IMR-90 (cell line): ENCODE data around the gene EPHA10. TPM values are rescaled to one million over a fixed set of nuclear protein-coding genes. Genes with fewer than 3 reads are reported as not detected.

Experiments
- ATAC-seq: fragments of 200-7000 bp; cut with Tn5 transposase; 2 replicates; pipeline ENCODE4 v1.9.1; 2020; ENCODE audit warnings: low read depth, mild to moderate bottlenecking, moderate library complexity
- BruUV-seq: library from RNA; stranded (reverse); fragments of 400-500 nt; replicated peaks from 2 replicates; lab custom pipeline; 2021; lab: Mats Ljungman, UMichigan
- CTCF ChIA-PET: fragments of 300-600 bp; formaldehyde crosslinking; extraction: SDS; loops from one replicate; lab custom pipeline; 2021; ENCODE audit warnings: antibody characterized with exemption; lab: Yijun Ruan, JAX
- POLR2A ChIA-PET: fragments of 300-600 bp; sonication (Branson Sonifier 250); formaldehyde crosslinking; loops from one replicate; lab custom pipeline; 2022; ENCODE audit warnings: antibody characterized with exemption; ENCODE audit not compliant: unreplicated experiment; lab: Charles Lee
- DNase-seq: peaks from one replicate; pipeline ENCODE4 v3.0.0; 2013
- H2AFZ ChIP-seq: replicated peaks from 2 replicates; pipeline ENCODE3; 2013; ENCODE audit warnings: low read length, mild to moderate bottlenecking; ENCODE audit not compliant: poor library complexity
- H2AK5ac ChIP-seq: 2 replicates; pipeline ENCODE4 v1.6.1; 2013; ENCODE audit warnings: low read depth, low read length, inconsistent platforms
- H2AK9ac ChIP-seq: replicated peaks from 2 replicates; pipeline ENCODE3; 2013; ENCODE audit warnings: mild to moderate bottlenecking, low read depth, low read length, moderate library complexity; ENCODE audit not compliant: poor library complexity
- H2BK120ac ChIP-seq: 2 replicates; pipeline ENCODE4 v1.6.1; 2013; ENCODE audit warnings: low read depth, low read length, inconsistent platforms
- H2BK15ac ChIP-seq: 3 replicates; pipeline ENCODE4 v1.6.1; 2013; ENCODE audit warnings: low read depth, low read length, inconsistent platforms
- H2BK20ac ChIP-seq: 2 replicates; pipeline ENCODE4 v1.6.1; 2013; ENCODE audit warnings: low read depth, mild to moderate bottlenecking, inconsistent platforms, low read length, moderate library complexity
- H2BK5ac ChIP-seq: 2 replicates; pipeline ENCODE4 v1.6.1; 2013; ENCODE audit warnings: mild to moderate bottlenecking, low read depth, low read length, inconsistent platforms; ENCODE audit not compliant: poor library complexity, severe bottlenecking
- H3K14ac ChIP-seq: replicated peaks from 2 replicates; pipeline ENCODE4 v1.6.1; 2013; ENCODE audit warnings: low read depth, low read length, inconsistent platforms
- H3K18ac ChIP-seq: 2 replicates; pipeline ENCODE4 v1.6.1; 2013; ENCODE audit warnings: low read depth, low read length, control low read depth
- H3K23ac ChIP-seq: 2 replicates; pipeline ENCODE4 v1.6.1; 2013; ENCODE audit warnings: low read depth, low read length, inconsistent platforms
- H3K27ac ChIP-seq: 2 replicates; pipeline ENCODE4 v1.5.1; 2013; ENCODE audit warnings: mild to moderate bottlenecking, control low read depth, low read length; ENCODE audit not compliant: insufficient read depth
- H3K27me3 ChIP-seq: 2 replicates; pipeline ENCODE4 v1.6.1; 2013; ENCODE audit warnings: low read length; ENCODE audit not compliant: control insufficient read depth, insufficient read depth
- H3K36me3 ChIP-seq: 2 replicates; pipeline ENCODE4 v1.6.1; 2013; ENCODE audit warnings: low read length, mixed read lengths; ENCODE audit not compliant: control insufficient read depth, insufficient read depth
- H3K4ac ChIP-seq: 2 replicates; pipeline ENCODE4 v1.6.1; 2013; ENCODE audit warnings: low read depth, low read length, inconsistent platforms
- H3K4me1 ChIP-seq: 2 replicates; pipeline ENCODE4 v1.6.1; 2013; ENCODE audit warnings: low read length, mixed read lengths; ENCODE audit not compliant: control insufficient read depth, insufficient read depth
- H3K4me2 ChIP-seq: 2 replicates; pipeline ENCODE4 v1.6.1; 2013; ENCODE audit warnings: low read depth, mild to moderate bottlenecking, control low read depth, low read length, moderate library complexity
- H3K4me3 ChIP-seq: 2 replicates; pipeline ENCODE4 v1.5.1; 2013; ENCODE audit warnings: low read depth, mild to moderate bottlenecking, control low read depth, low read length, moderate library complexity; ENCODE audit not compliant: insufficient read depth
- H3K56ac ChIP-seq: 2 replicates; pipeline ENCODE4 v1.6.1; 2013; ENCODE audit warnings: low read length, inconsistent platforms; ENCODE audit not compliant: insufficient read depth; ENCODE audit errors: extremely low read depth
- H3K79me1 ChIP-seq, 2 experiments: 2 replicates each; pipeline ENCODE4 v1.6.1; 2013; ENCODE audit warnings: low read length in 2 of 2, inconsistent platforms in 1 of 2, low read depth in 1 of 2
- H3K9ac ChIP-seq: 2 replicates; pipeline ENCODE4 v1.6.1; 2013; ENCODE audit warnings: low read depth, low read length, control low read depth
- H3K9me1 ChIP-seq: 2 replicates; pipeline ENCODE4 v1.6.1; 2013; ENCODE audit warnings: low read length, inconsistent platforms; ENCODE audit not compliant: insufficient read depth
- H3K9me3 ChIP-seq: 2 replicates; pipeline ENCODE4 v1.6.1; 2013; ENCODE audit warnings: low read length; ENCODE audit not compliant: control insufficient read depth, insufficient read depth
- H4K20me1 ChIP-seq: 2 replicates; pipeline ENCODE4 v1.6.1; 2013; ENCODE audit warnings: low read length, inconsistent platforms; ENCODE audit not compliant: insufficient read depth
- H4K5ac ChIP-seq: 2 replicates; pipeline ENCODE4 v1.6.1; 2013; ENCODE audit warnings: mild to moderate bottlenecking, low read depth, low read length, control low read depth
- H4K8ac ChIP-seq, 2 experiments: 2 replicates each; pipeline ENCODE4 v1.6.1; 2013; ENCODE audit warnings: low read depth in 2 of 2, low read length in 2 of 2, control low read depth in 1 of 2, inconsistent platforms in 1 of 2
- H4K91ac ChIP-seq: 2 replicates; pipeline ENCODE4 v1.6.1; 2013; ENCODE audit warnings: low read depth, low read length, inconsistent platforms; ENCODE audit not compliant: insufficient read depth
- CHD1 ChIP-seq: IDR thresholded peaks from 2 replicates; pipeline ENCODE4 v1.6.1; 2012; ENCODE audit warnings: low read depth, low read length, improper control_type of control experiment
- FOS ChIP-seq: fragments of 150-350 bp; IDR thresholded peaks from 2 replicates; pipeline ENCODE4 v1.6.1; 2016; ENCODE audit warnings: low read depth, low read length
- MAZ ChIP-seq: IDR thresholded peaks from 2 replicates; pipeline ENCODE4 v1.6.1; 2012; ENCODE audit warnings: low read depth, mild to moderate bottlenecking, low read length, improper control_type of control experiment, moderate library complexity, borderline replicate concordance
- NFE2L2 ChIP-seq: fragments of 150-350 bp; IDR thresholded peaks from 2 replicates; pipeline ENCODE4 v1.6.1; 2016; ENCODE audit warnings: low read depth, mild to moderate bottlenecking, low read length
- RAD21 ChIP-seq: IDR thresholded peaks from 2 replicates; pipeline ENCODE4 v1.6.1; 2012; ENCODE audit warnings: low read length, improper control_type of control experiment
- RCOR1 ChIP-seq: IDR thresholded peaks from 2 replicates; pipeline ENCODE4 v1.6.1; 2012; ENCODE audit warnings: mild to moderate bottlenecking, low read length, improper control_type of control experiment; ENCODE audit not compliant: insufficient replicate concordance
- WGBS, 2 experiments: methylation state at CpG; one replicate each; pipeline versions ENCODE4 v1.1.5 to v1.1.7; 2013; ENCODE audit warnings: missing lambda C conversion rate in 2 of 2; ENCODE audit not compliant: insufficient read length in 1 of 2; ENCODE audit errors: extremely low coverage in 2 of 2; 5-methylcytosine and 5-hydroxymethylcytosine counted together
- dilution Hi-C: fragments of 300-500 bp; cut with HindIII; formaldehyde crosslinking; loops from one replicate; pipeline ENCODE4 v1.14.3; 2018; ENCODE audit warnings: low sequenced_read_pairs; ENCODE audit not compliant: unreplicated experiment
- in situ Hi-C: fragments of 300-500 bp; cut with MboI; formaldehyde crosslinking; loops from 3 replicates; pipeline ENCODE4 v1.14.3; 2019; ENCODE audit warnings: low sequenced_read_pairs, inconsistent platforms, mixed read lengths
- intact Hi-C: fragments of 100-400 bp; cut with micrococcal nuclease; formaldehyde crosslinking; loops from 2 replicates; pipeline ENCODE4 v1.10.0; 2022
- polyA plus RNA-seq, 3 experiments: library from polyadenylated mRNA; depleted of rRNA; stranded (reverse); fragments of >200 nt; gene quantifications; 2 replicates each; pipeline ENCODE4 v1.2.3, GENCODE V29; 2012; ENCODE audit warnings: low replicate concordance in 1 of 3
- total RNA-seq: library from RNA; depleted of rRNA; stranded (reverse); fragments of >200 nt; gene quantifications from 2 replicates; pipeline ENCODE4 v1.2.3, GENCODE V29; 2012

The EPHA10 gene
- total and polyA plus RNA-seq, 2 of the 4 experiments (the other 2 are of a cell fraction) = not detected

DNA sequence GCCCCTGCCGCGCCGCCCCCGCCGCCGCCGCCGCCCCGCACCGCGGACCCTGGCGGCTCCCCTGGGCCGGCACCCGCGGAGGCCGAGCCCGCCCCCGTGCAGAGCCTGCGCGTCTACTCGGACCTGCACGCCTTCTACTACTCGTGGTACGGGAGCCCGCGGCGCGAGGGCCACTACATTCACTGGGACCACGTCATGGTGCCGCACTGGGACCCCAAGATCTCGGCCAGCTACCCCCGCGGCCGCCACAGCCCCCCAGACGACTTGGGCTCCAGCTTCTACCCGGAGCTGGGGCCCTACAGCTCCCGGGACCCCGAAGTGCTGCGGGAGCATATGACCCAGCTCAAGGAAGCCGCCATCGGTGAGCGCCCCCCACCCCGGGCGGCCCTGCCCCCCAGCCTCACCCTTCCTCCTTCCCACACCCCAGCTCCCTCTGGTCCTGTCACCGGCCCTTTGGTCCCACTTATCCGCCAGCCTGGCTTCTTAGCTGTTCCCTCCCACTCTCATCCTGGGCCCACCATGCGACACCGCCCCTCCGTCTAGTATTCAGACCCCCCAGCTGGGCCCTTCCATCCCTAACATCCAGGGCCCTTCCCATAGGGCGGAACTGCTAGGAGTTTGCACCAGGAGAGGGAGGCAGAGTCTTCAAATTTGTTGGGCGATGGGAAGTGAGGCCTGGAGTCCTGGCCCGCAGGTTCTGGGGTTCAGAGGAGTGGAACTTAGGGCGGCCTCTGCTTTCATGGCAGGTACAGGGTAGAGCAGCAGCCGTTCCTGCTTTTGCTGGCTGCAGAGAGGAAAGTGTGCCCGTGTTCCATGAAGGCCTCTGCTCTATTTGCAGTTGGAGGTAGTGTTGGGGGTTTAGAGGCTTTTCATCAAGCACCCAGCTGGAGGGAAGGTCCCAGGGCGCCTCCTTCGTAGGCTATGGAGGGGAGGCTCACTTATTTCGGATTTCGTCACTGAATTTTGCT, 29.7 kb upstream of the EPHA10 start:
- intact Hi-C loops (no loop called here), dilution Hi-C loops (no loop called here), in situ Hi-C loops (no loop called here)
- no peak overlapping the region for H4K8ac ChIP-seq
- H3K23ac ChIP-seq = no peak overlapping the region
- no TSS peak for BruUV-seq
- H4K5ac ChIP-seq = no peak overlapping the region
- no peak overlapping the region for H3K4me3 ChIP-seq
- POLR2A ChIA-PET = no interaction called here
- peak overlapping the region; percentile 53; the same call in 1 of the 2 replicates for H3K4me2 ChIP-seq
- peaks cover 2% of the 10 kb centered on the region for H3K4me1 ChIP-seq
- H4K20me1 ChIP-seq = peaks cover 3% of the 10 kb centered on the region; the same call in 1 of the 2 replicates
- H3K56ac ChIP-seq = no peak overlapping the region
- H2AK9ac ChIP-seq = peak overlapping the region; percentile 55
- TF ChIP-seq FOS (no peak), CHD1 (no peak), RCOR1 (no peak), NFE2L2 (no peak), MAZ (no peak), RAD21 (no peak)
- no peak overlapping the region for H4K91ac ChIP-seq
- no peak overlapping the region for H2BK15ac ChIP-seq
- no peak overlapping the region for H3K4ac ChIP-seq
- H2AFZ ChIP-seq = peak overlapping the region; percentile 71
- peak; percentile 40; the same call in 1 of the 2 replicates for ATAC-seq
- no peak overlapping the region for H2AK5ac ChIP-seq
- peaks cover 19% of the 10 kb centered on the region for H3K27me3 ChIP-seq
- no peaks in the 10 kb centered on the region for H3K9me3 ChIP-seq
- no peak overlapping the region for H2BK5ac ChIP-seq
- H3K9ac ChIP-seq = no peak overlapping the region
- H3K79me1 ChIP-seq = no peaks in the 10 kb centered on the region
- H2BK20ac ChIP-seq = no peak overlapping the region
- no peak overlapping the region for H2BK120ac ChIP-seq
- no peak overlapping the region for H3K27ac ChIP-seq
- no peak overlapping the region for H3K18ac ChIP-seq
- H3K14ac ChIP-seq = no peak overlapping the region
- 4% methylated on average over 11 of the region's 59 CpGs; no CpG with 5 or more reads in 1 of the 2 experiments for WGBS, 2 experiments
- no peak for DNase-seq
- CTCF ChIA-PET = no interaction called here
- H3K9me1 ChIP-seq = no peaks in the 10 kb centered on the region; the same call in 1 of the 2 replicates
- no peaks in the 10 kb centered on the region; the same call in 1 of the 2 replicates for H3K36me3 ChIP-seq
